T-helper 1 cell (primary cell): ENCODE measurements around the gene ENDOG.
"Not testable (repeated sequence)": the region's sequence is repeated elsewhere in the genome, so short reads cannot be mapped to it uniquely, and the experiment has no call there.

Source experiments
- DNase-seq, 5 donors: peaks; one replicate each; pipeline ENCODE4 v3.0.0-alpha.2; 2012 to 2020
- total RNA-seq, 4 donors: gene quantifications; one replicate each; lab custom pipeline; 2026; lab: John Stamatoyannopoulos, UW

Gene ENDOG
- 2.6 to 6.5 (median 4.7) reads per million in 4 donors for total RNA-seq

DNA sequence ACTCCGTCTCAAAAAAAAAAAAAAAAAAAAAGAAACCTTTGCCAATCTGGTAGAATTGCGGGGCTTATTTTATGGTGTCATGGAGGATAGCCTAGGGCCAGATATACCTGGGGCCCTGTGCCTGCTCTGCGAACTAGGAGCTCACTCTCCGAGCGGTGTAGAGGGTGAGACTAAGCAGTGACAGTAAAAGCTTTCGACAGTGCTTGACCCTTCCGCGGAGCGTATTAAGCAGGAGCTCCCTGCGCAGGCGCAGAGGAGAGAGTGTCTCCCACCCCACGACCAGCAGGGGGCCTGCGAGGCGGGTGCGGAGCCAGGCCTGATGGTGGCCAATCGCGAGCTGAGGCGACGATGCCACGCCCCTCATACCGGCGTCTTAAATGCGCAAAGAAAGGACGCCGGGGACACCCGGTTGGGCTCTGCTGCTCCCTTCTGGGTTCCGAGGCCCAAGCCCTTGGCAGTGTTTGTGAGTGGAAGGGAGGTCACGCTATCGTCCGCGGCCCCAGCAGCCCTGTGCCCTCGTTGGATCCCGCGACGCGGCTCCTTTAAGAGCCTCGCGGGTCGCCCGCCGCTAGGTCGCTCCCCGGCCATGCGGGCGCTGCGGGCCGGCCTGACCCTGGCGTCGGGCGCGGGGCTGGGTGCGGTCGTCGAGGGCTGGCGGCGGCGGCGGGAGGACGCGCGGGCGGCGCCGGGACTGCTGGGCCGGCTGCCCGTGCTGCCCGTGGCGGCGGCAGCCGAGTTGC is at the start of gene ENDOG:
ENDOG (plus strand) TSS at position 402 of the 740 bp plus-strand sequence; CDS start at position 587, 185 bp downstream.
- DNase-seq = peak; percentile 94 to 97 (median 95)

DNA sequence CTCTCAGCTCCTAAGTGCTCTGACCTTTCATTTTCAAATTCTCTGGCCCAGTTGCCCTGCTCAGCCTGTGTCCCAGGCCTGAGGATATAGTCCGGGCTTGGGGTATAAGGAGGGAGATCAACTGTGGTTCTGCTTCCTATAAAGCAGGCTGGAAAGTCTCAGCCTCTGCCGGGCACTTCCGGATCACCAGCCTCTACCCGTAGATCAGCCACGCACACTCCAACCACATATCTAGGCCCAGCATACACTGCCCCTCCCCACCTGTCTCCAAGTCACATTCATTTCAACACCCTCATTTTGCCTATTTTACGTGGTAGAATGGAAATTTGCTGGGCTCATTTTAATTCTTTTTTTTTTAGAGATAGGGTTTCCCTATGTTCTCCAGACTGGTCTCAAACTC is 49.7 kb upstream of the ENDOG start:
- DNase-seq = no peak

DNA sequence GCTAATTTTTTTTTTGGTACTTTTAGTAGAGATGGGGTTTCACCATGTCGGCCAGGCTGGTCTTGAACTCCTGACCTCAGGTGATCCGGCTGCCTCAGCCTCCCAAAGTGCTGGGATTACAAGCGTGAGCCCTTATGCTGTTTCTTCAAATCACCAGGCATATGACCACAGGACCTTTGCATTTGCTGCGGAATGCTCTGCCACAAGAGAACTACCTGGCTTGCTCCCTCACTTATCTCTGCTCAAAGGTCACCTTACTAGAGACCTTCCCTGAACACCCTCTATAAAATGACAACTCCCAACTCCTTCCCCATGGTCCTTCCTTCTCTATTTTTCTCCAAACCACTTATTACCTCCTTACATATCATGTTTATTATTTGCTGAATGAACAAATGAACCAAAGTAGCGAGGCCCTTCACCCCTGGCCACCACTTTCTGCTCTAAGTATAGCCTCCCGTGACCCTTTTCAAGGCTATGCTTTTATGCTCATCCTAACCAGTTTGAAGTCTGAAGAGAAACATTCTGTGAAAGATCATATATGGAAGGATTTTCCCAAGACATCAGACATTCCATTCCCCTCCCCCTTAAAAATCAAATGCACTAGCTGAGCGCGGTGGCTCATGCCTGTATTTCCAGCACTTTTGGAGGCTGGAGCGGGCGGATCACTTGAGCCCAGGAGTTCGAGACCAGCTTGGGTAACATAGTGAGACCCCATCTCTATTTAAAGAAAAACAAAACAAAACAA is 47.8 kb upstream of the ENDOG start:
- DNase-seq = no peak

DNA sequence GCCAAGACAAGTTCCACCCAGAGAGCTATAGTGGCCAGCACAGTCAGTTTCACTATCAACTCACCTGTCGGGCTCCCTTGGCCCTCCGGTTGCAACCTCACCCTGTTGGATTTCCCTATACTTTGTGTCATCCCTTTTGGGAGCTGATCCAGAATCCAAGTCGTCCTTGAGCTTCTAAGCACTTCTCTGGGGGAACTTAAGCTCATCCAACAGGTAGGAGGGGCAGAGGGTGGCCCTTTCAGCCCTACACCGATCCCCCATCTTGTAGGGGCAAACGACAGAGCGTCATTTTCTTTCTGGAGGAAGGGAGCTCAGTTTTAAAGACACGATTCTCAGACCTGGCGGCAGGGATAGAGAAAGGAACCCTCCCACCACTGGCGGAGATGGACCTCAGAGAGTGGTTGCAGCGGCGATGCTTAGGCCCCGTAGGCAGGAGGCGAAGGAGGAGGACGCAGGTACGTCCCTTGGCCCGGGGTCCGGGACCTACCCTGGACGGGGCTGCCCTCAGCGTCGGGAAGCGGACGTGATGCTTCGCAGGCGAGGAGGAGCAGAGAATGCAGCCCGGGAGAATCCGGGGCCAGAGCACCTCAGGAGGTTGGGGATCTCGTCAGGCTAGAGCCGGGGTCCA is 47.1 kb upstream of the ENDOG start:
- DNase-seq = no peak

DNA sequence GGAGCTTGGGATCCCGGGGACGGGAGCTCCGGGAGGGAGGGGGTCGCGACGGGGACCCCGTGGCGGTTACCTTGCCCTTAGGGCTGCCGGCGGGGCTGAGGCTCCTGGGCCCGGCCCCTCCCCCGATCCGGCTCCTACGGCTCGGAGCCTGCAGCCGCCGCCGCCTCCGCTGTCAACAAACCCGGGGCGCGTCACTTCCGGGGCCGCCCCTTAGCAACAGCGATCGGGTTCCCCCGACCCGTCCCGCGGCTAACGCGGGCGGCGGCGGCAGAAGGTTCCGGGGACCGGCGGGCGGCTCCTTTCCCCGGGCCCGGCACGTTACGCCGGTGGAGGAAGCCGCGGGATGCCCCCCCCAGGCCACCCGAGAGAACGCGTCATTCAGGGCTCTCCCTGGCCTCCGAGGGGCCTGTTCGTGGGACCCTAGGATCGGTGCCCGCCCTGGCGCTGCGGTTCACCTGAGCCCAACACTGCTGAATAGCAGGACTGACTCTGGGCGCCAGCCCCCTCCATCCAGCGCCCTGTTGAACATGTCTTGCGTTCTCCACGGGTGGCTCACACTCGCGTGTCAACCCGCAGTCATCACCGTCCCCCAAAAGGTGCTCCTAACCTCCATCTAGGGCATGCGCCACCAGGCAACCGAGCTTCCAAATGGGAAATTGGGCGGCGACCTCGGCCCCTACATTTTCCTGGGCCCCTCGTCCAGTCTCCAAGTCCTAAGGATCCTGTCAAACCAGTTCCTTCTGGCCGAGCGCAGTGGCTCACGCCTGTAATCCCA is 46.4 kb upstream of the ENDOG start, which contains the start of gene ZER1:
ZER1 (minus strand) TSS at position 183 of the 775 bp plus-strand sequence. CDS start 16,362 bp downstream, outside the sequence.
- peak; percentile 81 to 93 (median 91) for DNase-seq

DNA sequence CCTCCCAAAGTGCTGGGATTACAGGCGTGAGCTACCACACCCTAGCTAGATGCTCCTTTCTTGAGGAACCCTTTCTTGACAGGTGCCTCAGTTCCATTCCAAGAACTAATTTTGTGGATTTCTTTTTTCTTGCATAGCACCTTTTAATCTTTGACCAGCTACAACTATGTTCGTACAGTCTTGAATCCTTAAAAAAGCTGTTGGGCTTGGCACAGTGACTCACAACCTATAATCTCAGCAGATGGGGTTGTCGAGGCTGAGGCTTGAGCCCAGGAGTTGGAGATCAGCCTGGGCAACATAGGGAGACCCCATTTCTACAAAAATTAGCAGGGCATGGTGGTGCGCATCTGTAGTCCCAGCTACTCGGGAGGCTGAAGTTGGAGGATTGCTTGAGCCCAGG is 45.3 kb upstream of the ENDOG start:
- DNase-seq = no peak

DNA sequence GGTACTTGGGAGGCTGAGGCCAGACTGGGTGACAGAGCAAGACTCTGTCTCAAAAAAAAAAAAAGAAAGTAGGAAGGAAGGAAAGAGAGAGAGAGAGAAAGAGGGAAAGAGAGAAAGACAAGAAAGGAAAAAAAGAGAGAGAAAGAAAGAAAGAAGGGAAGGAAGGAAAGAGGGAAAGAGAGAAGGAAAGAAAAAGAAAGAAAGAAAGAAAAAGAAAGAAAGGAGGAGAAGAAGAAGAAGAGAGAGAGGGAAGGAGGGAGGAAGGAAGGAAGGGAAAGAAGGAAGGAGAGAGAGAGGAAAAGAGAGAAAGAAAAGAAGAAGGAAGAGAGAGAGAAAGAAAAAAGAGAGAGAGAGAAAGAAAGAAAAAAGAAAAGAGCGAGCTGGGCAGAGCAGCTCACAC is 43.5 kb upstream of the ENDOG start:
- no peak for DNase-seq

DNA sequence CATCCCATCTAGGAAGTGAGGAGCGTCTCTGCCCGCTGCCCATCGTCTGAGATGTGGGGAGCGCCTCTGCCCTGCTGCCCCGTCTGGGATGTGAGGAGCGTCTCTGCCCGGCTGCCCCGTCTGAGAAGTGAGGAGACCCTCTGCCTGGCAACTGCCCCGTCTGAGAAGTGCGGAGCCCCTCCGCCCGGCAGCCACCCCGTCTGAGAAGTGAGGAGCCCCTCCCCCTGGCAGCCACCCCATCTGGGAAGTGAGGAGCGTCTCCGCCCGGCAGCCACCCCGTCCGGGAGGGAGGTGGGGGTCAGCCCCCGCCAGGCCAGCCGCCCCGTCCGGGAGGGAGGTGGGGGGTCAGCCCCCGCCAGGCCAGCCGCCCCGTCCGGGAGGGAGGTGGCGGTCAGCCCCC is 38.2 kb upstream of the ENDOG start:
- DNase-seq = not testable (repeated sequence)

DNA sequence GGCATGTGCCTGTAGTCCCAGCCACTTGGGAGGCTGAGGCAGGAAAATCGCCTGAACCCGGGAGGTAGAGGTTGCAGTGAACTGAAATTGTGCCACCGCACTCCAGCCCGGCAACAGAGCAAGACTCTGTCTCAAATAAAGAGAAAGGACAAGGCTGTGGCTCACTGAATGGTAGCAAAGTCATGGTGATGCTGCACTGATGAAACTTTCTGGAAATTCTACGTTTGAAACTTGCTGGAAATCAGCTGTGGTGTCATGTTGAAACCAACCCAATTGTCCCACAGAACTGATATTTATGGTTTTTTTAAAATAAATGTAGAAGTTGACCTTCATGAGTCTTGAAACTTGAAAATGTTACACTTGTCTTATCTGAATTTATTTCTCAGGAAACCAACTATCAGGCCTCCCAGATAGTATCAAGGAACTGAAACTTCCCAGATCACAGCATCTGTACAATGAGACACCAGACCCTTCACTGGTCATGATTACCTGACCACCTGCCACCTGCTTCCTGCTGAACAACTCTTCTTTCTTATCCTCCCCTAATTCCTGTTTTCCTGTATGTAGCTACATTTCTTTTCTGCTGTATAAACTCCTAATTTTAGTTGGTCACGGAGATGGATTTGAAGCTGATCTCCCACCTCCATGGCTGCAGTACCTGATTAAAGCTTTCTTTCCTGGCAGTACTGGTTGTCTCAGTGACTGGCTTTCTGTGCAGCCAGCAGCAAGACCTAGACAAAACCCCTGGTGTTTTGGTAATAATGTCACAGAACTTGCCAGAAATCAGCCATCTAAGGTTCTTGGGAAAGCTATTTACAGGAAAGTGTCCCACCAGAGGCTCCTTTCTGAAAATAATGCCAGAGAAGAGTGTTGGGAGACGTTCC is 36.9 kb upstream of the ENDOG start:
- no peak for DNase-seq

DNA sequence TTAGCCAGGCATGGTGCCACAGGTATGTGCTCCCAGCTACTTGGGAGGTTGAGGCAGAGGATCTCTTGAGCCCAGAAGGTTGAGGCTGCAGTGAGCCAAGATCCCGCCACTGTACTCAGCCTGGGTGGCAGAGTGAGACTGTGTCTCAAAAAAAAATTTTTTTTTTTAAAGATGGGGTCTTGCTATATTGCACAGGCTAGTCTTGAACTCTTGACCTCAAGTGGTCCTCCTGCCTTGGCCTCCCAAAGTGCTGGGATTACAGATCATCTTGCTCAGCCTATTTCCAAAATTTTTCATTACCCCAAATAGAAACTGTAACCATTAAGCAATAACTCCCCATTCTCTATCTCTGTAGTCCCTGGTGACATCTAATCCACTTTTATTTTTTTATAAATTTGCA is 35.6 kb upstream of the ENDOG start:
- no peak for DNase-seq

DNA sequence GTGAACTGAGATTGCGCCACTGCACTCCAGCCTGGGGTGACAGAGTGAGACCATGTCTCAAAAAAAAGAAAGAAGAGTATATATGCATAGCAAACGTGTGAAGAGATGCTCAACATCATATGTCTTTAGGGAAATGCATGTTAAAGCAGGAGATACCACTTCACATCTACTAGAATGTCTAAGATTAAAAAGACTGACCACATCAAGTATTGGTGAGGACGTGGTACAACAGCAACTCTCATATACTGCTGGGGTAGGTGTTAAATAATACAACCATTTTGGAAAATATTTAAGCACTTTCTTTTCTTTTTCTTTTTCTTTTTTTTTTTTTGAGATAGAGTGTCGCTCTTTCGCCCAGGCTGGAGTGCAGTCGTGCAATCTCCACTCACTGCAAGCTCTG is 32.9 kb upstream of the ENDOG start:
- no peak for DNase-seq

DNA sequence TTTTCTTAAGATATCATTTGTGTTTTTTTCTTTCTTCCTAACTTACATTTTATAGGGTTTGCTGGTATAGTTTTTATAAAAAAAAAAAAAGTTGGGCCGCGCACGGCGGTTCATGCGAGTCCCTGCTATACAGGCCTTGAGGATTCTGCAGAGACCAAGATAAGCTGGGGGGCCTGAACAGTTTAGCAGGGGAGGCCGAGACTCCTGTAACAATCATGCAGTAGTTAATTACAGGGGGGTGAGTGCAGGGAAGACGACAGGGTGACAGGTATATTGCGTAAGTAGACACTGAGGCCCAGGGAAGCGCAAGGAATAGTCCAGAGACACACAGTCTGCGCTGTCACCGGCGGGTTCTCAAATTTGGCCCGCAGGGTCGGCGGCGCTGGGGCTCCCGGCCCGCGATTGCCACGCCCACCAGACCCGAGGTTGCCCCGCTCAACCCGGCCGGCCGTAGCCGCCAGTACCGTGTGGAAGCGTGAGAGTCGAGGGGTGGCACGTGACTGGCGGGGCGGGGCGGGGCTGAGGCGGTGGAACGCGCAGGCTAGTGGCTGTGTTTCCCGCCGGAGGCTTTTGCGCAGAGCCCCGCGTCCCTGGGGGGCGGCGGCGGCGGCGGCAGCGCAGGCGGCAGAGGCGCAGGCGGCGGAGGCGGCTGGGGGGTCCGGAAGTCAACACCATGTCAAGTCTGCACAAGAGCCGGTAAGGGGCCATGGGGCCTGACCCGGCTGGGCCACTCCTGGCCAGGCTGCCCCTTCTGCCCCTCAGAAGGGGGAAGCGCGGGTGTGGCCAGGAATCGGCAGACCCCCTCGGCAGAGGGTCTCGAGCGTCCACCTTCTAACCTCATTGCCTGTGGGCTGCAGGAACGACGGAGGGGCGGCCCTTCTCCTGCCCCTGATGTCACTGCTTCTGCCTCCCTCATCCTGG is 31.4 kb upstream of the ENDOG start, which contains the start of gene TBC1D13:
TBC1D13 (plus strand) TSS at position 573 of the 921 bp plus-strand sequence; CDS start at position 674, 101 bp downstream.
- peak; percentile 83 to 89 (median 88) for DNase-seq

DNA sequence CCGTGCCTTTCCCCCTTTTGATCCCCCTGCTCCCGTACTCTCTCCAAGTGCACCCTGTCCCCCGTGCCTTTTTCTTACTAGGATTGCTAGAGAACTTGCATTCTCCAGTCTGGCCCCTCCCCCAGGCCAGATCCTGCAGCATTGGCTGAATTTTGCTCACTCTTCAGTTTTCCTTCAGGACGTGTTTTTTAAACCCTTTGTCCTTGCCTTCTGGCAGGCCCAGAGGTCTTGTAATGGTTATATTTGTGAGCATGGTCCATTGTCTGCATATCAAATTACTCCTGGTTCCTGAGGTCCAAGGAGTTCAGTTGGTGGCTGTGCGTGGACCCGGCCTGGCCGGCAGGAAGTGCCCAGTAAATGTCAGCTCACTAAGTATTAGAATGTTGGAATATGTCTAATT is 30.6 kb upstream of the ENDOG start:
- DNase-seq = no peak

DNA sequence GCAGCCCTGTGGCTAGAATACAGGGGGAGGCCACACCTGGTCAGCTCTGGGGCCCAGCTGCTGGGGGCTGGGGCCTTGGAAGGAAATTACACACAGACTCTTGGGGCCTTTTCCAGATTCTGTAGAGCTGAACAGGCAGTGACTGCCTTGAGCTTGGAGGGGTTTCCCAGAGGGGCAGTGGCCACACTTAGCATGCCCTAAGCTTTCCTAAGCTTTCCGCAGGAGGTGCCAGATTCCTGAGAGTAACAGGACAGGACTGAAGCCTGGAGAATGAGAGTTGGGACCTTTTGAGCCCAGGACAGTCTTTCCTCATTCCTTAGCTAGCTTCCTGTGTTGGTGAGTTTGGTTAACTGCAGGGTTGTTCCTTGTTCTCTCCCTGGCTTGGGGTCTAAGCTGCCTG is 29.9 kb upstream of the ENDOG start:
- DNase-seq = no peak

DNA sequence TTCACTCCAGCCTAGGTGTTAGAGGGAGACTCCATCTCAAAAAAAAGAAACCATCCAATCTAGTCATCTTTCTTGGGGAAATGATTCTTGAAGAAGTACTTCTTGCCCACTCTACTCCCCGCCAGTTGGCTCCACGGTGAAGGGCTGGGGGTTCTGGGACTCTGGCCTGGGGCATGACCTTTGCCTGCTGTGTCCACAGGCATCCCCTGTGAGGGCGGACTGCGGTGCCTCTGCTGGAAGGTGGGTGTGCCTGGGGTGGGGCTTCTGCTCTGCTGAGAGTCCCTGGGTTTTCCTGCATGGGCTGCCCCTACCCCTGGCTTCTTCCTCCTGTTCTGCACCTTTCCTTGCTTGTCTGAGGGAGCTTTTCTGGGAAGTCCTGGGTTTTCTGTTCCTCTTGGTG is 27.8 kb upstream of the ENDOG start:
- DNase-seq = no peak

DNA sequence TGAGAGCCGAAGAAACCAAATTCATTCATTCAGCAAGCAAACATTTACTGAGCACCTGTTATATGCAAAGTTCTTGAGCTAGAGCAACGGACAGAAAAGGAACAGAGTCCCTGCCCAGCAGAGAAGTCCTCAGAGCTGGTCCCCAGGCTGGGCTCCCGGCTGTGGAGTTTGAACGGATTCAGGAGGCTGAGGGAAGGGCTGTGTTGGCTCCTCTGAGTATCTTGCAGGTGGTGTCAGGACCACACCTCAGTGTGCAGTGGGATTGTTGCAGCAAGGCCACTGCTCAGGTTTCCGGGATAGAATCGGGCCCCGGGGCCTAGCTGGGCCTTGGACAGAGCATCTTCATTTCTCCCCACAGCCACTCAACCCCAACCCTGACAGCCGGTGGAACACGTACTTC is 26.2 kb upstream of the ENDOG start:
- DNase-seq = no peak

DNA sequence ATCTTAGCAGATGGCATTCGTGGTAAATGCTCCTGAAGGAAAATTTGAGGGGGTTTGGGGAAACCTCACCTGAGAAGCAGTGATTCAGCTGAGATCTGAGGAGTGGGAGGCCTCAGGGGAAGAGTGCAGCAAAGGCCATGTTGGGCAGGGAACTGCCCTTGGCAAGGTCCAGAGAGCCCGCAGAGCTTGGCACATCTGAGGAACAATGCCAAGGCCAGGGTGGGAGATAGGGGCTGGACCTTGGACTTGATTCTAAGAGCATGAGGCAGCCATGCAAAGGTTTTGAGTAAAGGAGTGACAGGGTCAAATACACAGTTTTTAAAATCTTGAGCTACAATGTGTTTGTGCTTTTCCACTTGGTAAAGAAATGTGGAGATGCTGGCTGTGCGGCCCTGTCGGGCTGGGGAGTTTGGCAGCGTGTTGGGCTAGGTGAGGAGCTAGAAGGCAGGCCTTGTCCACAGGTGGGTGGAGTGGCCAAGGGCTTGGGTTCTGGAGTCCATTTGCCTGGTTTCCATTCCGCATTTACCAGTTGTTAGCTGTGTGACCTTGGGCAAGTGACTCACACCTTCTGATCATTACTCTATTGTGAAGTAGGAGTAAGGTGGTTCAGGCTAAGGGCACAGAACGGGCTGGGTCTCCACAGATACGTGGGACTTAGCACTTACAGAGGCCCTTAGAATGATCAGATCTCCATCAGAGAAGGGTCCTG is 25.2 kb upstream of the ENDOG start:
- no peak for DNase-seq

DNA sequence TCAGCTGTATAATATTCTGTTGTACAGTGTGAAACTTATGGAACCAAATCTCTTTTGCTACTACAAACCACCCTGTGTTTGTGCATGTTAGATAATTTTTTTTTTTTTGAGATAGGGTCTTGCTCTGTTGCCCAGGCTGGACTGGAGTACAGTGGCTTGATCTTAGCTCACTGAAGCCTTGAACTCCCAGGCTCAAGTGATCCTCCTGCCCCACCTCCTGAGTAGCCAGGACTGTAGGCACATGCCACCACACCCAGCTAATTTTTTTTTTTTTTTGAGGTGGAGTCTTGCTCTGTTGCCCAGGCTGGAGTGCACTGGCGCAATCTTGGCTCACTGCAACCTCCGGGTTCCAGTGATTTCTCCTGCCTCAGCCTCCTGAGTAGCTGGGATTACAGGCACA is 23.3 kb upstream of the ENDOG start:
- DNase-seq = not testable (repeated sequence)

DNA sequence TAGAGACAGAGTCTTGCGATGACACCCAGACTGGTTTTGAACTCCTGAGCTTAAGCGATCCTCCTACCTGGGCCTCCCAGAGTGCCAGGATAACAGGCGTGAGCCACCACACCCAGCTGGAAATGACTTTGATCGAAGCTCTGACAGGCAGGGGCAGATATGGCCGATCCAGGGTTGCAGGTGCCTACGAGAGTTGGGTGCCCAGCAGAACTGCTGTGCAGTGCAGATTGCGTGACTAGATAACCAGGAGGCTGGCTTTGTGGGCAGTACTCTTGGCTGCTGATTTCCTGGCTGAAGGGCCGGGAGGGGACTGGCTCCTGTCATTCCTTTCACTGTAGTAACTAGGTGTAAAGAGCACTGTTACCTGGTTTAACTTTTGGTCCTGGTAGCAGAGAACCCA is 19.4 kb upstream of the ENDOG start:
- DNase-seq = no peak

DNA sequence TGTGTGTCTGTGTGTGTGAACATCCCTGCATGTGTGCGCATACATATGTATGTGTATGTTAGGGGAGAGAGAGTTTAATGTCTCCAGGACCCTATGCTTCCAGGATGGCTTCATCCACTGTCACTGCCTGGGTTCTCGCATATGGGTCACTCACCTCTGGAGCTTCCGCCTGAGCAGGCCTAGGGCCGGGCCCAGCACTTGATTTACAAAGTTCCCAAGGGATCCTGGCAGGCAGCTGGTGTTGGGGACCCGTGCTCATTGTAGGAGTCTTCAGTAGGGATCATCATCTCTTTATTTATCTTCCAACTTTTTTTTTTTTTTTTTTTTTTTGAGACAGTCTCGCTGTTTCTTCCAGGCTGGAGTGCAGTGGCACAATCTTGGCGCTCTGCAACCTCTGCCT is 18.2 kb upstream of the ENDOG start:
- DNase-seq = no peak
